BLaER1 treated with 17β-estradiol and CSF1 and Interleukin-3, amounts not matched to agents 10 nM and 100 nM (cell line): ENCODE measurements around the gene FAM227B.
A peak's percentile ranks its signal among the peaks of the same experiment; 100 is the strongest.

ENCODE experiments used
- H3K27ac ChIP-seq, 11 experiments: shearing (Covaris generic); formaldehyde crosslinking; 2 replicates each; pipeline ENCODE4 v1.8.1; 2022
- H3K27me3 ChIP-seq, 11 experiments: shearing (Covaris generic); formaldehyde crosslinking; 2 replicates each; pipeline ENCODE4 v1.8.1; 2022
- H3K36me3 ChIP-seq, 11 experiments: shearing (Covaris generic); formaldehyde crosslinking; 2 replicates each; pipeline ENCODE4 v1.8.1; 2022
- H3K4me1 ChIP-seq, 10 experiments: shearing (Covaris generic); formaldehyde crosslinking; 2 replicates each; pipeline ENCODE4 v1.8.1; 2022
- H3K4me2 ChIP-seq, 11 experiments: shearing (Covaris generic); formaldehyde crosslinking; 2 replicates each; pipeline ENCODE4 v1.8.1; 2022
- H3K4me3 ChIP-seq, 10 experiments: shearing (Covaris generic); formaldehyde crosslinking; 2 replicates each; pipeline ENCODE4 v1.8.1; 2022
- H3K9ac ChIP-seq, 11 experiments: shearing (Covaris generic); formaldehyde crosslinking; 2 replicates each; pipeline ENCODE4 v1.8.1; 2022
- H3K9me3 ChIP-seq, 11 experiments: shearing (Covaris generic); formaldehyde crosslinking; replicated peaks in 1 of 11; 2 replicates each; pipeline ENCODE4 v1.8.1; 2022
- H4K20me1 ChIP-seq, 11 experiments: shearing (Covaris generic); formaldehyde crosslinking; 2 replicates each; pipeline ENCODE4 v1.8.1; 2022
- Cebpa-rat ChIP-seq, 11 experiments: shearing (Covaris generic); IDR thresholded peaks; 2 replicates each; pipeline ENCODE4 v1.8.1; 2022

The FAM227B gene

DNA sequence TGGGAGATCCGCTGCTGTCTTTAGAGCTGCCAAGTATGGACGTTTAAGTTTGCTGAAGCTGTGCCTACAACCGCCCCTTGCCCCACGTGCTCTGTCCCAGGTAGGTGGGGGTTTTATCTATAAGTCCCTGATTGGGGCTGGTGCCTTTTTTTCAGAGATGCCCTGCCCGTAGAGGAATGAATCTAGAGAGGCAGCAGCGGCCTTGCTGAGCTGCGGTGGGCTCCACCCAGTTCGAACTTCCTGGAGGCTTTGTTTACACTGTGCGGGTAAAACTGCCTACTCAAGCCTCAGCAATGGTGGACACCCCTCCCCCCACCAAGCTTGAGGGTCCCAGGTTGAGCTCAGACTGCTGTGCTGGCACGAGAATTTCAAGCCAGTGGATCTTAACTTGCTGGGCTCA lies 281.0 kb downstream of the FAM227B start:
- Histone ChIP-seq H3K4me3 (no peak overlapping the region), H3K27me3 (no peaks in the 10 kb centered on the region), H3K4me2 (no peak overlapping the region), H3K36me3 (peaks cover 0 to 59% (median 9%) of the 10 kb centered on the region in 11 experiments; a peak in 10 of 22 replicates), H3K9me3 (peaks cover 0 to 20% (median 15%) of the 10 kb centered on the region in 11 experiments; a peak in 18 of 22 replicates), H3K27ac (no peak overlapping the region), H3K9ac (no peak overlapping the region), H3K4me1 (no peaks in the 10 kb centered on the region), H4K20me1 (no peaks in the 10 kb centered on the region; a peak in 1 of 22 replicates)
- TF ChIP-seq Cebpa-rat (IDR thresholded peaks at IDR 0.05): no peak

DNA sequence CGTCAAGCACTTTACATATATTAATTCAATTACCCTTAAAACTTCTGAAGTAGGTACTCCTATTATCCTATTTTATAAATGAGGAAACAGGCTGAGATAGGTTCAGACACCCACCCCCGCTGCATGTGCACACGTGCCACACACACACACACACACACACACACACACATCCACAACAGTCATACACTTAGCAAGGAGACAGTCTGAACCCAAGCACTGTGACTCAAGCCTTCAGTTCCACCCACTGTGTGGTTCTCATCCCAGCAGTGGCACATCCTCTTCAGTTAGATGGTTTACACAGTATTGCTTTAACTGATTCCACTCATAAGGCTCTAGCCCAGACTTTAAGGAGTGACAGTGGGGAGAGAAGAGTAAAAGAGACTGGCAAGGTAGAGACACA lies 288.7 kb downstream of the FAM227B start:
- TF ChIP-seq Cebpa-rat (IDR thresholded peaks at IDR 0.05): no peak
- H3K9me3 ChIP-seq: no peaks in the 10 kb centered on the region
- H3K36me3 ChIP-seq: peaks cover 9 to 57% (median 16%) of the 10 kb centered on the region in 11 experiments; a peak in 18 of 22 replicates
- H4K20me1 ChIP-seq: no peaks in the 10 kb centered on the region
- H3K9ac ChIP-seq: no peak overlapping the region
- H3K4me1 ChIP-seq: no peaks in the 10 kb centered on the region
- no peaks in the 10 kb centered on the region for H3K27me3 ChIP-seq
- no peak overlapping the region for H3K27ac ChIP-seq
- H3K4me2 ChIP-seq: no peak overlapping the region
- H3K4me3 ChIP-seq: no peak overlapping the region

DNA sequence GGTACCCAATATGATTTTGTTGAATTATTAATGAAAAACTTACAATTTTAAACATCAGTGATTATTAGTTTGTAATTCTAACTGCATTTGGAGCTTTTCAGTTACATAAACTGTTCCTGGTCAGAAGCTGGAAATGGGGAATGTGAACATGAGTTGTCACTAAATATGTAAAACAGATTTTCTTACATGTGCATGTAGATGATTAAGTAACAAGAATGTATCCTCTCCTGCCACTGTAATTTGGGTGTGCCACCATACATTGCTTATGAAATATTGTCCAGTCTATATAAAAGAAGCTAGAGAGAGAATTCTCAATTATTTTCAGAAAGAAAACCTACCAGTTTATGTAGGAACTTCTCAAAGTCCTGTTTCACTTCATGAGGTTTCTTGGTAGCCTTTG lies 289.2 kb downstream of the FAM227B start:
- H3K9me3 ChIP-seq: no peaks in the 10 kb centered on the region
- H3K36me3 ChIP-seq: peaks cover 9 to 59% (median 16%) of the 10 kb centered on the region in 11 experiments; a peak in 18 of 22 replicates
- no peaks in the 10 kb centered on the region for H3K27me3 ChIP-seq
- no peak overlapping the region for H3K9ac ChIP-seq
- no peak overlapping the region for H3K4me2 ChIP-seq
- no peaks in the 10 kb centered on the region for H3K4me1 ChIP-seq
- H4K20me1 ChIP-seq: no peaks in the 10 kb centered on the region
- no peak overlapping the region for H3K4me3 ChIP-seq
- H3K27ac ChIP-seq: no peak overlapping the region
- TF ChIP-seq Cebpa-rat (IDR thresholded peaks at IDR 0.05): no peak

DNA sequence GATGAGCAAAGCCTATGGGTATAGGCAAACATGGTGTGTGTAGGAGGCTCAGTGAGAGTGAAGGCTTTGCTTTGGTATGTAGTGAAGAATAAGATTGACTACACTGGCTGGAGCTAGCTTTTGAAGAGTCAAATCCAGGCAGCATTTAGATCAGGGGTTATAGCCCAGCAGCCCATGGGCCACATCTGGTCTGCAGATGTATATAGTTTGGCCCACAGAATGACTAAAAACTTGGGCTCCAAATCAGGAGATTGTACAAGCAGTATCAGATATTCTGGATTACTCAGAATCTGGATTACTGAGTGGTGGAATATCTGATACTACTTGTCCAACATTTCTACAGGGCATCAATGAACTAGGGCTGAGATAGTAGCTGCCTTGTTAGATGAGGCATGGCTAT lies 290.5 kb downstream of the FAM227B start:
- H3K4me3 ChIP-seq: no peak overlapping the region
- no peaks in the 10 kb centered on the region for H3K9me3 ChIP-seq
- no peak overlapping the region for H3K27ac ChIP-seq
- no peaks in the 10 kb centered on the region for H4K20me1 ChIP-seq
- H3K36me3 ChIP-seq: peaks cover 9 to 57% (median 16%) of the 10 kb centered on the region in 11 experiments; a peak in 18 of 22 replicates
- no peaks in the 10 kb centered on the region for H3K27me3 ChIP-seq
- no peaks in the 10 kb centered on the region for H3K4me1 ChIP-seq
- H3K4me2 ChIP-seq: no peak overlapping the region
- no peak overlapping the region for H3K9ac ChIP-seq
- TF ChIP-seq Cebpa-rat (IDR thresholded peaks at IDR 0.05): no peak

DNA sequence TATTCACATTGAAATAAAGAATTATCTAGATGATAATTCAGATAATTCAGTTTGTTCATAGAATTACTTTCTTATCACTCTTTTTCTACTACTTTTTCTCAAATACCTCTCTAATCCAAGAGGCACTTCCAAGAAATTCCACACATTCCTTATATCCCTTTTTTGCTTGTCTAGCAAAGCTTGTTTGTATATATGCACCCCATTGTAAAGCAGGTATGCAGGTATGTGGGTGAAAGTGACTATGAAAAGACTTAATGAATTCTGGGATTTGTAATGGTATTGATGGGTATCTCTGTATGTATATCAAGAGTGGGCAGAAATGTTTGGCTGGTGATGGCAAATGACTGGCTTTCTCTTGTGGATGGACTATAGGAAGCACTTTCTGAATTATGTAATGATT lies 291.7 kb downstream of the FAM227B start:
- Histone ChIP-seq H3K4me2 (no peak overlapping the region), H3K4me1 (no peaks in the 10 kb centered on the region), H4K20me1 (no peaks in the 10 kb centered on the region), H3K4me3 (no peak overlapping the region), H3K9me3 (no peaks in the 10 kb centered on the region), H3K27me3 (no peaks in the 10 kb centered on the region), H3K36me3 (peaks cover 9 to 57% (median 15%) of the 10 kb centered on the region in 11 experiments; a peak in 18 of 22 replicates), H3K9ac (no peak overlapping the region), H3K27ac (no peak overlapping the region)
- no peak for TF ChIP-seq Cebpa-rat (IDR thresholded peaks at IDR 0.05)

DNA sequence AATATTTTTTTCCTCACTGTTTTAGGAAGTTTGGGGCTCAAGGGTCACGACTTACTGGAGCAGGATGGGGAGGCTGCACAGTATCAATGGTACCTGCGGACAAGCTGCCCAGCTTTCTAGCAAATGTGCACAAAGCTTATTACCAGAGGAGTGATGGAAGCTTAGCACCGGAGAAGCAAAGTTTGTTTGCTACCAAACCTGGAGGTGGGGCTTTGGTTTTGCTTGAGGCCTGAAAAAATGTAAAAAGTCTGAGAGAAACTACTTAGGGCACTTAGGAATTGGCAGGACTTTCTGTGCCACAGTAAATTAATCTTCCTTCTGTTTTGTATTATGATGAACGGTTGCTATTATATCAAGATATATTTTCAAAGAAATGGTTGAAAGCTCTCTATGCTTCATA lies 292.7 kb downstream of the FAM227B start:
- no peak for TF ChIP-seq Cebpa-rat (IDR thresholded peaks at IDR 0.05)
- Histone ChIP-seq H4K20me1 (no peaks in the 10 kb centered on the region), H3K4me3 (no peak overlapping the region), H3K9me3 (no peaks in the 10 kb centered on the region), H3K4me2 (no peak overlapping the region), H3K27ac (no peak overlapping the region), H3K27me3 (no peaks in the 10 kb centered on the region), H3K36me3 (peaks cover 11 to 64% (median 15%) of the 10 kb centered on the region in 11 experiments; a peak in 18 of 22 replicates), H3K4me1 (no peaks in the 10 kb centered on the region), H3K9ac (no peak overlapping the region)

DNA sequence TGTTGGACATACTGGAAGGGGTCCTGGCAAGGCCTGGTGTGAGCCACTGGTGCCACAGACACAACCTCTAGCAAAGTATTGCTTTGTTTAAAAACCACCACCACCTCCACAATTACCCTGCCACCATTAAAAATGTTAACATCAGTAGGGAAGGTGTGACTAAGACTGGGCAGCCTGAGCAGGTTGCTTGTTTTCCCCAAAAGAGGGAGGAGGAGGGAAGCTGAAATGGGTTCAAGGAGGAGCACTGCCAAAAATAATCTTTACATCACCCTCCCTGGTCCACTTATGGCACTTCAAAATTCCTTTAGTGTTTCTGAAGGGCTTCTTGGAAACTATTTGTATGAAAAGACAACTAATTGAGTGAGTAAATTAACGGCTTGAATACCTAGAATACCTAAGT lies 297.4 kb downstream of the FAM227B start:
- H3K27me3 ChIP-seq: no peaks in the 10 kb centered on the region
- no peak overlapping the region for H3K27ac ChIP-seq
- H3K9me3 ChIP-seq: no peaks in the 10 kb centered on the region
- H3K4me3 ChIP-seq: no peak overlapping the region
- H4K20me1 ChIP-seq: no peaks in the 10 kb centered on the region
- H3K9ac ChIP-seq: no peak overlapping the region
- H3K36me3 ChIP-seq: peaks cover 25 to 74% (median 44%) of the 10 kb centered on the region in 11 experiments
- no peak for TF ChIP-seq Cebpa-rat (IDR thresholded peaks at IDR 0.05)
- H3K4me1 ChIP-seq: peaks cover 0 to 22% (median 2%) of the 10 kb centered on the region in 10 experiments; a peak in 7 of 20 replicates
- no peak overlapping the region for H3K4me2 ChIP-seq

DNA sequence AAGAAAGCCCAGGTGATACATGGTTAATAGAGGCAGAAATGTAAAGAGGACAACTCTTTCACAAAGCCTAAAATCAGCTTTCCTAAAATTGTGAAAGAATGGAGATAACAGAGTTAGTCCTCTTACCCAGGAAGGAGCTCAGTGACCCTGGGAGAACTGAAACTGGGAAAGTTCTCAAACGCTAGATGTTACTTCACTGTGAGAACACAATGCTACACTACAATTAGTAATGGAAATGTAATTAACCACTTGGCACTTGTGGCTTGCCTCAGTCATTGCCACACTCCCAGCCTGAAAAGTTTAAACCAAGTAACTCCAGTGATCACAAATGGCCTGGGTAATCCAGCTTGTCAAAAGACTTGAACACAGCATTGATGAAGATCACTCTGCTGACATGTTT lies 300.3 kb downstream of the FAM227B start:
- H3K27me3 ChIP-seq: no peaks in the 10 kb centered on the region
- H3K4me1 ChIP-seq: peaks cover 0 to 22% (median 2%) of the 10 kb centered on the region in 10 experiments; a peak in 7 of 20 replicates
- H3K9me3 ChIP-seq: peaks cover 0 to 6% (median 0%) of the 10 kb centered on the region in 11 experiments; a peak in 3 of 22 replicates
- no peak for TF ChIP-seq Cebpa-rat (IDR thresholded peaks at IDR 0.05)
- no peak overlapping the region for H3K4me3 ChIP-seq
- H3K36me3 ChIP-seq: peaks cover 21 to 56% (median 42%) of the 10 kb centered on the region in 11 experiments; a peak in 21 of 22 replicates
- peak overlapping the region in 4 of 11 experiments; percentile 8 to 66 (median 40); a peak in 6 of 22 replicates for H3K4me2 ChIP-seq
- H3K27ac ChIP-seq: peak overlapping the region in 3 of 11 experiments; percentile 18 to 46 (median 20); a peak in 5 of 22 replicates
- peak overlapping the region in 1 of 11 experiments; percentile 4; a peak in 1 of 22 replicates for H3K9ac ChIP-seq
- H4K20me1 ChIP-seq: no peaks in the 10 kb centered on the region

DNA sequence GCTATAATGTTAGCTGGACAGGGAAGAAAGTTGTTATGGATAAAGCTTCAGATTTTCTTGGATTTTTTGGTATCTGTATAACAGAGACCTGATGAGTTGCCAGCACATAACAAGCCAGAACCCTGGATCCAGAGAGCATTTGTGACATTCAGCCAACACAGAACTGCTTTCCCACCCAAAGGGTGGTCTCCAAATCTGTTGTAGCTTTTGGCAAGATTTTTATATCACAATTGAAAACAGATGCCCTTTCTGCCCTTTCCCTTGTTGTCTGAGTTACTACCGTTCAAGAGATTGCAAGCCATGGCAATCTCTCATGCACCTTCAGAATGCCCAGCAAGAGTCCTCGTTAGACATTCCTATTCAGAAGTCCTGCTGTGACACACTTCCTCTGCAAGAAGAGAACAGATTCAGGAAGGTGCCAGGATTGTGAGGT lies 305.2 kb downstream of the FAM227B start:
- H3K27me3 ChIP-seq: no peaks in the 10 kb centered on the region
- peaks cover 22 to 67% (median 38%) of the 10 kb centered on the region in 11 experiments for H3K36me3 ChIP-seq
- H3K9me3 ChIP-seq: peaks cover 0 to 6% (median 0%) of the 10 kb centered on the region in 11 experiments; a peak in 3 of 22 replicates
- H3K4me3 ChIP-seq: no peak overlapping the region
- TF ChIP-seq Cebpa-rat (IDR thresholded peaks at IDR 0.05): no peak
- H3K4me2 ChIP-seq: no peak overlapping the region
- H3K9ac ChIP-seq: no peak overlapping the region
- no peak overlapping the region for H3K27ac ChIP-seq
- no peaks in the 10 kb centered on the region for H4K20me1 ChIP-seq
- peaks cover 0 to 21% (median 0%) of the 10 kb centered on the region in 10 experiments; a peak in 7 of 20 replicates for H3K4me1 ChIP-seq

DNA sequence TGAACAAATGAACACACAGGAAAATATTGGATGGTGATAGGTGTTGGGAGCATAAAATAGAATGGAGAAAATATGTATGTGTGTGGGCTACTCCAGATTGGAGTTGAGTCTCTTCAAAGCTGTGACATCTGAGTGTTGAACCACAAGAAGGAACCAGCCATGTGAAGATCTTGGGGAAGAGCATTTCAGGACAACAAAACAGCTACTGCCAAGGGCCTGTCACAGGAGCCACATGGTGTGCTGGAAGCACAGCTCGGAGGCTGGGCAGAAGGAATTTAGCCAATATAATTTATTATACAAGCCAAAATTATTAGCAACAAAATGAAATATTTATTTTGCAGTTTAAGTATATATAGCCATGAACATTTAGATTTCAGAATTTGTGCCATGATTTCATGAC lies 305.9 kb downstream of the FAM227B start:
- TF ChIP-seq Cebpa-rat (IDR thresholded peaks at IDR 0.05): no peak
- Histone ChIP-seq H3K36me3 (peaks cover 15 to 66% (median 32%) of the 10 kb centered on the region in 11 experiments; a peak in 21 of 22 replicates), H3K27me3 (no peaks in the 10 kb centered on the region), H3K4me3 (no peak overlapping the region), H4K20me1 (no peaks in the 10 kb centered on the region), H3K9ac (no peak overlapping the region), H3K4me1 (peaks cover 0 to 19% (median 0%) of the 10 kb centered on the region in 10 experiments; a peak in 6 of 20 replicates), H3K27ac (no peak overlapping the region), H3K9me3 (peaks cover 0 to 6% (median 0%) of the 10 kb centered on the region in 11 experiments; a peak in 3 of 22 replicates), H3K4me2 (no peak overlapping the region)
